ENCODE results near the gene EML4. TPM values are rescaled to one million over a fixed set of nuclear protein-coding genes. Genes with fewer than 3 reads are reported as not detected.
A peak's percentile ranks its signal among the peaks of the same experiment; 100 is the strongest.

The EML4 gene
- total and polyA plus RNA-seq, 4 experiments from 2014 or later: 52.8 to 172 (median 140) TPM

DNA sequence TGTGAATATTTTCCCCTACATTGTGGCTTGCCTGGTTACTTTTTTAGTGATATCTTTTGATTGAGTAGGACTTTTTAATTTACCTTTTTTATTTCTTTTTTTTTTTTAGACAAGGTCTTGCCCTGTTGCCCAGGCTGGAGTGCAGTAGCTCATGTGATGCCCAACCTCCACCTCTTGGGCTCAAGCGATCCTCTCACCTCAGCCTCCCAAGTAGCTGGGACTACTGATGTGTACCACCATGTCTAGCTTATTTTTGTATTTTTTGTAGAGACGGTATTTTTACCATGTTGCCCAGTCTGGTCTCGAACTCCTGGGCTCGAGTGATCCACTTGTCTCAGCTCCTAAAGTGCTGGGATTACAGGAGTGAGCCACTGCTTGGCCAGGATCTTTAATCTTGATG is 25.3 kb downstream of the EML4 start:
- H3K4me3 Mint-ChIP-seq: peak overlapping the region in 4 of 8 donors; percentile 15 to 47 (median 26)
- Histone ChIP-seq H3K36me3 (ENCODE audit: insufficient read depth, low read length) (no peaks in the 10 kb centered on the region), H3K27ac (ENCODE audit: low read depth, low read length) (no peak overlapping the region), H3K4me3 (ENCODE audit: low read length in 2 of 2) (no peak overlapping the region), H3K27me3 (ENCODE audit: insufficient read depth, low read length) (no peaks in the 10 kb centered on the region), H3K4me1 (ENCODE audit: insufficient read depth, low read length) (peaks cover 100% of the 10 kb centered on the region), H3K9me3 (ENCODE audit: control insufficient read depth in 1 of 2, low read length in 2 of 2) (no peaks in the 10 kb centered on the region)
- ChIA-PET POLR2A (ENCODE audit: partially characterized antibody) (interaction anchor here (1.5 to 2.0 kb wide), 3 partner anchors 15 to 98 kb away, joined by 4 to 7 read pairs (median 4); no protein-coding TSS in a partner anchor), CTCF (ENCODE audit: partially characterized antibody) (interaction anchor here (0.5 to 4.3 kb wide), 11 partner anchors 8 to 324 kb away, joined by 3 to 128 read pairs (median 6); no protein-coding TSS in a partner anchor)
- H3K36me3 Mint-ChIP-seq: peaks cover 8 to 14% of the 10 kb centered on the region in 2 donors
- H3K27me3 Mint-ChIP-seq: no peaks in the 10 kb centered on the region
- intact Hi-C loops (cut with micrococcal nuclease): no loop called here
- no peak for DNase-seq
- H3K4me1 Mint-ChIP-seq: peaks cover 60 to 94% (median 74%) of the 10 kb centered on the region in 4 donors
- peak overlapping the region in 6 of 7 donors; percentile 23 to 91 (median 46) for H3K27ac Mint-ChIP-seq
- H3K9me3 Mint-ChIP-seq: peaks cover 0 to 2% (median 0%) of the 10 kb centered on the region in 8 donors

DNA sequence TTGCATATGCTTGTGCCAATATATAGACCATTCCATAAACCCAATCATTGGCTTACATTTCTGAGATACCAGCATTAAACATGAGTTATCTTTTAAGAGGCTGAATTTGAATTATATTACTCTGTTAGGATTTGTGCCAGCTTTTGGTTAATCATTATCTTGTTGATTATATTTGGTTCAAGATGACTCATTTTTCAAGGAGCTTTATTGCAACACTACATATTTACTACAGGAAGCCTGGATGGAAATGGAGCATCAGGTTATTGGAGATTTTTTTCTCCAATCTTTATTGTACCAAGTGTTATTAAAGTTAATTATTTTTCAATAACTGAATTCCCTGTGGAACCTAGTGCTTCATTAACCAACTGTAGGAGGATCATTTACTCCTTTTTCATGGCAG is 26.4 kb downstream of the EML4 start:
- Histone ChIP-seq H3K4me3 (ENCODE audit: low read length in 2 of 2) (no peak overlapping the region), H3K27ac (ENCODE audit: low read depth, low read length) (no peak overlapping the region), H3K36me3 (ENCODE audit: insufficient read depth, low read length) (no peaks in the 10 kb centered on the region), H3K9me3 (ENCODE audit: control insufficient read depth in 1 of 2, low read length in 2 of 2) (no peaks in the 10 kb centered on the region), H3K4me1 (ENCODE audit: insufficient read depth, low read length) (peaks cover 97% of the 10 kb centered on the region), H3K27me3 (ENCODE audit: insufficient read depth, low read length) (no peaks in the 10 kb centered on the region)
- POLR2A ChIA-PET (ENCODE audit: partially characterized antibody): interaction anchor here (0.6 to 2.0 kb wide), 6 partner anchors 17 to 133 kb away, joined by 3 to 10 read pairs (median 4); no protein-coding TSS in a partner anchor
- peak overlapping the region in 2 of 8 donors; percentile 6 to 14 for H3K4me3 Mint-ChIP-seq
- peaks cover 0 to 3% (median 0%) of the 10 kb centered on the region in 8 donors for H3K9me3 Mint-ChIP-seq
- CTCF ChIA-PET (ENCODE audit: partially characterized antibody): interaction anchor here (1.2 to 4.3 kb wide), 18 partner anchors 10 to 325 kb away, joined by 3 to 128 read pairs (median 7); no protein-coding TSS in a partner anchor
- H3K27ac Mint-ChIP-seq: peak overlapping the region in 1 of 7 donors; percentile 7
- peaks cover 10 to 16% of the 10 kb centered on the region in 2 donors for H3K36me3 Mint-ChIP-seq
- H3K4me1 Mint-ChIP-seq: peaks cover 62 to 94% (median 75%) of the 10 kb centered on the region in 4 donors
- DNase-seq: no peak
- intact Hi-C loops (cut with micrococcal nuclease): loop anchor here (5.0 kb wide), 2 partner anchors 42 to 323 kb away; no protein-coding TSS in a partner anchor
- no peaks in the 10 kb centered on the region for H3K27me3 Mint-ChIP-seq

DNA sequence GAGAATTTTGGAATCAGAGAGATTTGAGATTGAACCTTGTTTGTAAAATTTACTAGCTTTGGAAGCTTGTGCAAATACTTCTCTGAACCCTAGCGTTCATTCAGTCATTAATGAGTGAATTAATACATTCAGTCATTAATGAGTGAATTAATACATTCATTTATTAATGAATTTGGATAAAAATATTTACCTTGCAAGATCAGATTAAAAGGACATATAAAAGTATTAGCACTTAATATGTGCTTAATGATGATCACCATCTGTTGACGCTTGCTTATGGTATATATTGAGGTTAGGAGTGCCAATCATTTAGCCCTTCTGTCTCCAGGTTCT is 26.9 kb downstream of the EML4 start:
- ChIA-PET CTCF (ENCODE audit: partially characterized antibody) (interaction anchor here (0.5 to 4.3 kb wide), 36 partner anchors 9 to 332 kb away, joined by 3 to 128 read pairs (median 4); partner anchors contain the start of genes COX7A2L and EML4), POLR2A (ENCODE audit: partially characterized antibody) (interaction anchor here (0.6 to 2.0 kb wide), 10 partner anchors 18 to 355 kb away, joined by 3 to 10 read pairs (median 3); no protein-coding TSS in a partner anchor)
- H3K4me3 Mint-ChIP-seq: peak overlapping the region in 3 of 8 donors; percentile 11 to 67 (median 62)
- no peak for DNase-seq
- intact Hi-C loops (cut with micrococcal nuclease): loop anchor here (1.0 to 5.0 kb wide), 8 partner anchors 12 to 355 kb away; no protein-coding TSS in a partner anchor
- no peaks in the 10 kb centered on the region for H3K36me3 ChIP-seq (ENCODE audit: insufficient read depth, low read length)
- no peak overlapping the region for H3K27ac ChIP-seq (ENCODE audit: low read depth, low read length)
- peaks cover 63 to 94% (median 75%) of the 10 kb centered on the region in 4 donors for H3K4me1 Mint-ChIP-seq
- H3K4me1 ChIP-seq (ENCODE audit: insufficient read depth, low read length): peaks cover 97% of the 10 kb centered on the region
- peaks cover 10 to 16% of the 10 kb centered on the region in 2 donors for H3K36me3 Mint-ChIP-seq
- peak overlapping the region in 5 of 7 donors; percentile 40 to 83 (median 57) for H3K27ac Mint-ChIP-seq
- no peak overlapping the region for H3K4me3 ChIP-seq (ENCODE audit: low read length in 2 of 2)
- H3K27me3 ChIP-seq (ENCODE audit: insufficient read depth, low read length): no peaks in the 10 kb centered on the region
- no peaks in the 10 kb centered on the region for H3K9me3 ChIP-seq (ENCODE audit: control insufficient read depth in 1 of 2, low read length in 2 of 2)
- peaks cover 0 to 3% (median 0%) of the 10 kb centered on the region in 8 donors for H3K9me3 Mint-ChIP-seq
- no peaks in the 10 kb centered on the region for H3K27me3 Mint-ChIP-seq

DNA sequence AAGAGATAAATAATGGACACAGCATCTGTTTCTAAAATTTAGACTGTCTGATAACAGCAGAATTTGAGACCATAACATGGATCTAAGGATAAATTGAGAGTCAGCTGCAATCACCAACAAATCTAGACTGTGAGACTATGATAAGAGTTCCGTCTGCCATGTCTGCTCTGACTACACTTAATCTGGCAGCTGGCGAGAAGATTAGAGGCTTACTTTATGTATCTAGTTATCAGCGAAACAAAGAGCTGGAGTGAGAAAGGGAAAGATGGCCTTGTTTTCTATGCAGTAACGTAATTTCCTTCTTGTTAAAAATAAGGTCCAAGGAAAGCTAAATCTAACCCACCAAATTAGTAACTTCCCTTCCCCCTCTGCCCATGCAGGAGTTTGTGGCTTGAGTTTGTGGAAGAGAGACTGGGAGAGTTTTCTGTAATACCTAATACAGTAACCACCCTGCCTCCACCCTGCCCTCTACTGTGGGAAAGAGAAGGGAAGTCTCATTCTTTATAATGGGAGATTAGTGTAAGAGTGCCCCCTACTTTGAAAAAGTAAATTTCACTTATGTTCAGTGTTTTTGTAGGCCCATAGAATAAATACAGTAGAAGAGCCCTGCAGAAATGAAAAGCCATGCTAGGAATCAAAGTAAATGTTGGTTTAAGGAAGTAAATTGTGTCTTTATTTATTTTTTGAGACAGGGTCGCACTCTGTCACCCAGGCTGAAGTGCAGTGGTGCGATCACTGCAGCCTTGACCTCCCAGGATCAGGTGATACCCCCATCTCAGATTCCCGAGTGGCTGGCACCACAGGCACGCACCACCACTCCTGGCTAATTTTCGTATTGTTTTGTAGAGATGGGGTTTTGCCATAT is 27.5 kb downstream of the EML4 start:
- peaks cover 59 to 94% (median 74%) of the 10 kb centered on the region in 4 donors for H3K4me1 Mint-ChIP-seq

DNA sequence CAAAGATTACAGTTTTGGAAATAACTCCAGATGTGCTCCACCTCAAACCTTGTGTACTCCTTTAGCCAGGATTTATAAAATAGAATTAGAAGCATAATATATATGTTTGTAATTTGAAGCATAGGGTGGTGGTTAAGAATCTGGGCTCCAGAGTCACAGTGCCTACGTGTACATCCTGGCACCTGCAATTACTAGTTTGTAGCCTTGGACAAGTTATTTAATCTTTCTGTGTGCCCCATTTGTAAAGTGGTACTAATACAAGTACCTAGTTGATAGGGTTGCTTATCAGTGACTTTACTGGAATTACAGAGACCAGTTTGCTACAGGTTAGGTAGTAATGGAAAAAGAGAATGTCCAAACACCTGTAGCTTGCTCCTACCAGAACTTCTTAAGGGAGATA is 28.6 kb downstream of the EML4 start:
- H3K27me3 ChIP-seq (ENCODE audit: insufficient read depth, low read length): no peaks in the 10 kb centered on the region
- Mint-ChIP-seq H3K4me1 (peaks cover 62 to 93% (median 73%) of the 10 kb centered on the region in 4 donors), H3K4me3 (peak overlapping the region in 4 of 8 donors; percentile 10 to 70 (median 50)), H3K9me3 (peaks cover 0 to 3% (median 0%) of the 10 kb centered on the region in 8 donors), H3K36me3 (peaks cover 14 to 19% of the 10 kb centered on the region in 2 donors), H3K27ac (peak overlapping the region in 5 of 7 donors; percentile 2 to 85 (median 74)), H3K27me3 (no peaks in the 10 kb centered on the region)
- no peak for DNase-seq
- H3K9me3 ChIP-seq (ENCODE audit: control insufficient read depth in 1 of 2, low read length in 2 of 2): no peaks in the 10 kb centered on the region
- ChIA-PET CTCF (ENCODE audit: partially characterized antibody) (interaction anchor here (0.9 to 4.5 kb wide), 5 partner anchors 32 to 111 kb away, joined by 3 to 43 read pairs (median 3); no protein-coding TSS in a partner anchor), POLR2A (ENCODE audit: partially characterized antibody) (interaction anchor here (0.6 to 1.5 kb wide), 4 partner anchors 22 to 103 kb away, joined by 3 to 4 read pairs (median 3); no protein-coding TSS in a partner anchor)
- no peaks in the 10 kb centered on the region for H3K36me3 ChIP-seq (ENCODE audit: insufficient read depth, low read length)
- no peak overlapping the region for H3K4me3 ChIP-seq (ENCODE audit: low read length in 2 of 2)
- H3K4me1 ChIP-seq (ENCODE audit: insufficient read depth, low read length): peaks cover 94% of the 10 kb centered on the region
- no peak overlapping the region for H3K27ac ChIP-seq (ENCODE audit: low read depth, low read length)
- intact Hi-C loops (cut with micrococcal nuclease): loop anchor here (2.0 to 5.0 kb wide), 4 partner anchors 40 to 357 kb away; no protein-coding TSS in a partner anchor

More for the DNA sequence above, 27.5 kb downstream of the EML4 start:
- H3K36me3 ChIP-seq (ENCODE audit: insufficient read depth, low read length): no peaks in the 10 kb centered on the region
- Mint-ChIP-seq H3K27me3 (no peaks in the 10 kb centered on the region), H3K27ac (peak overlapping the region; percentile 40 to 87 (median 74)), H3K4me3 (peak overlapping the region in 7 of 8 donors; percentile 7 to 67 (median 51)), H3K36me3 (peaks cover 10 to 18% of the 10 kb centered on the region in 2 donors), H3K9me3 (peaks cover 0 to 3% (median 0%) of the 10 kb centered on the region in 8 donors)
- H3K27ac ChIP-seq (ENCODE audit: low read depth, low read length): no peak overlapping the region
- H3K4me3 ChIP-seq (ENCODE audit: low read length in 2 of 2): no peak overlapping the region
- peak; percentile 56 to 66 (median 63) for DNase-seq
- intact Hi-C loops (cut with micrococcal nuclease): loop anchor here (1.0 to 5.0 kb wide), 8 partner anchors 12 to 356 kb away; no protein-coding TSS in a partner anchor
- POLR2A ChIA-PET (ENCODE audit: partially characterized antibody): interaction anchor here (0.6 to 2.0 kb wide), 9 partner anchors 25 to 355 kb away, joined by 3 to 10 read pairs (median 3); no protein-coding TSS in a partner anchor
- no peaks in the 10 kb centered on the region for H3K9me3 ChIP-seq (ENCODE audit: control insufficient read depth in 1 of 2, low read length in 2 of 2)
- CTCF ChIA-PET (ENCODE audit: partially characterized antibody): interaction anchor here (0.5 to 4.3 kb wide), 36 partner anchors 9 to 332 kb away, joined by 3 to 128 read pairs (median 4); partner anchors contain the start of genes COX7A2L and EML4
- H3K27me3 ChIP-seq (ENCODE audit: insufficient read depth, low read length): no peaks in the 10 kb centered on the region
- peaks cover 97% of the 10 kb centered on the region for H3K4me1 ChIP-seq (ENCODE audit: insufficient read depth, low read length)

DNA sequence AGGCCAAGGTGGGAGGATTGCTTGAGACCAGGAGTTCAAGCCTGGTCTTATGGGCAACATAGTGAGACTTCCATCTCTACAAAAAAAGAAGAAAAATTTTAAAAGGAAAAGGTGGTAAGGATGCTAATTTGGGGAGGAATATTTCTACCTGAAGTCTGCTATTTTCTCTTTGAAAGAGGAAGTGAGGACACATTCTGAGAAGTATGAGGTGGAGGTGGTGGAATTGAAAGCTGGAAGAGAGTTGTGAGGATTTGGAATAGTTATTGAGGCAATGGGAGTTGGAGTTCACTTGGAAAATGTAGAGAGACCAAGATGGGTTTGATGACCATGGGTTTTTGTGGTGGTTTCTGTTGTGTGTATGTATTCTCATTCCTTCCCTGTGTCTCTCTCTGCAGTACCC is 29.3 kb downstream of the EML4 start:
- Mint-ChIP-seq H3K4me1 (peaks cover 59 to 90% (median 69%) of the 10 kb centered on the region in 4 donors), H3K27me3 (no peaks in the 10 kb centered on the region), H3K27ac (peak overlapping the region in 6 of 7 donors; percentile 2 to 85 (median 44)), H3K9me3 (peaks cover 0 to 3% (median 0%) of the 10 kb centered on the region in 8 donors), H3K4me3 (peak overlapping the region in 7 of 8 donors; percentile 5 to 70 (median 43)), H3K36me3 (peaks cover 14 to 19% of the 10 kb centered on the region in 2 donors)
- no peak for DNase-seq
- Histone ChIP-seq H3K36me3 (ENCODE audit: insufficient read depth, low read length) (no peaks in the 10 kb centered on the region), H3K27ac (ENCODE audit: low read depth, low read length) (no peak overlapping the region), H3K4me1 (ENCODE audit: insufficient read depth, low read length) (peaks cover 93% of the 10 kb centered on the region), H3K4me3 (ENCODE audit: low read length in 2 of 2) (no peak overlapping the region), H3K27me3 (ENCODE audit: insufficient read depth, low read length) (no peaks in the 10 kb centered on the region), H3K9me3 (ENCODE audit: control insufficient read depth in 1 of 2, low read length in 2 of 2) (no peaks in the 10 kb centered on the region)
- CTCF ChIA-PET (ENCODE audit: partially characterized antibody): interaction anchor here (1.0 to 4.5 kb wide), 5 partner anchors 31 to 130 kb away, joined by 3 to 43 read pairs (median 3); no protein-coding TSS in a partner anchor
- POLR2A ChIA-PET (ENCODE audit: partially characterized antibody): interaction anchor here (0.8 to 1.5 kb wide), 4 partner anchors 27 to 104 kb away, joined by 3 to 4 read pairs (median 3); no protein-coding TSS in a partner anchor
- intact Hi-C loops (cut with micrococcal nuclease): loop anchor here (5.0 kb wide), 2 partner anchors 39 to 326 kb away; no protein-coding TSS in a partner anchor
